HG02759 (cell line): ENCODE measurements around the gene SYNE2.

Experiments used
- ATAC-seq: cut with Tn5 transposase; IDR thresholded peaks from one replicate; pipeline ENCODE4 v1.9.1; 2021; ENCODE audit warnings: mild to moderate bottlenecking, moderate library complexity; ENCODE audit not compliant: unreplicated experiment

SYNE2 gene

GRCh38 chr14:63908667-63909264 lies 56.0 kb downstream of the SYNE2 start:
- no peak for ATAC-seq

DNA sequence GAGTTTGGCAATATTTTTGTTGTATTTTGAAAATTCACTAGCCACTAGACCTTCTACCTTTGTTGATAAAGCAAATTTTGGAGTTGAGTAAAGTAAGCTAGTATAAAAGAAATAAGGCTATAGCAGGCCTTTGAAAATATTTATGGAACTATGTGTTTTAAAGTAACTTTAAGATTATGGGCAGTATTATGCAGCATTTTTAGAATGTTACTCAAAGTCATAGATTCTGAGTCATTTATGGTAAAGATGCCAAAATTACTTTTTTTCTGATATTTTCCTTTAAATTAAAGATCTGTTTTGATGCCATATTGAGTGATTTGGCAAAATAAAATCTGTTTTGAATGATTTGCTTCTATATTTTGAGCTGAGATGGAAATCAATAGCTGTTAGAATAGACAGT lies 57.2 kb downstream of the SYNE2 start:
- no peak for ATAC-seq

GRCh38 chr14:63910583-63911363 lies 58.0 kb downstream of the SYNE2 start:
- no peak for ATAC-seq

- no peak for ATAC-seq
These were observed 58.6 kb downstream of the SYNE2 start for GRCh38 chr14:63911404-63911803.

GRCh38 chr14:63912286-63912685 lies 59.5 kb downstream of the SYNE2 start:
- ATAC-seq = no peak

DNA sequence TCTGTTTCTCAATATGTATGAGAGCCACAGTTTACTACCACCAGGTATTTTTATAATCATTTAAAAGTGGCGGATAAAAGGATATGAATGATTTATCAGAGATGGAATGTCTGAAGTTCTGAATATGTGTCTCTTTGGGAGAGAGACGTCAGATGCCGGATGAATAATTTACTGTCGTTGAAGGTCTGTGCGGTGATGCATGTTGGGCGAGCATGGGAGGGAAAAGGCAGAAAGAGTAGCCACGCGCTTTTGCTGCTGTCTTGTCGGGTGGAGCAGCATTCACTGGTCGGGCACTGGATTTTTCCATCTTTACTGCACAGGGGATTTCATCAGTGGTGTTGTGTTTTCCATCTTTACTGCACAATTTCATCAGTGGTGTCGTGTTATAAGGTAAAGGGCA lies 65.6 kb downstream of the SYNE2 start:
- no peak for ATAC-seq

GRCh38 chr14:63922696-63923421 lies 70.1 kb downstream of the SYNE2 start:
- no peak for ATAC-seq

GRCh38 chr14:63923422-63923752 lies 70.6 kb downstream of the SYNE2 start:
- no peak for ATAC-seq

GRCh38 chr14:63924375-63924774 lies 71.6 kb downstream of the SYNE2 start:
- ATAC-seq = no peak

GRCh38 chr14:63926641-63927040 lies 73.8 kb downstream of the SYNE2 start:
- no peak for ATAC-seq

DNA sequence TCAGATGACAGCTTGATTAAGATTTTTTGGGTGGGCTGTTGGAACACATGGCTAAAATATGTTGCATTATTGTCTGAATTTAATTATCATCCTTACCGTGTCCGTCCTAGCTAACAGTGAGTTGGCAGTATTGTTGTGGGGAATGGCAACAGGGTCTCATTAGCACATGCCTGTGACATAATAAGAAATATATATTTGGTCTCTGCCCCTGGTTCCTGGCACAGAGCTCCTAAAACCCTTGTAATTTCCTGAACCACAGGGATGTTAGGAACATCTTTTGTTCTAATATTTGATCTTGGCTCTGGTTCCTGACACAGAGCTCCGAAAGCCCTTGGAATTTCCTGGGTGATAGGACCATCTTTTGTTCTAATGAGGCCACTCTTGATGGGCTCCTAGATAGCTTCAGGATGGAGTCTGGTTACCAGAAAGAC lies 76.0 kb downstream of the SYNE2 start:
- no peak for ATAC-seq

DNA sequence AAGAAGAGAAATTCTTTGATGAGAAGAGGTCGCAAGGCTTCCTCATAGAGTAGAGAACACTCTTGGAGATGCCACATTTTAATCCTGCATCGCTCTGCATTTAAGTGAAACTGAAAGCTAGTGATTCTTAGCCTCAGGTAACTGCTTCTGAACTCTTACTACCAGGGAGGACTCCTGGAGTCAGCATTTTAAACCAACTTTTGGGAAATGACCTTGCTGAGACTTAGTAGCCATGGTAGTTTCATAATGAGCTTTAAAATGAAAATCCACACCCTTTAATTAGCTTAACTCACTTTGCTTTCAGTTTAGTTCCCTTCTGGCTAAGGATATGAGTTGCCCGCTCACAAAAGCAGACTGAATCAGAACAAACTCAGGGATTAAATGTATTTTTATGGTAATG lies 80.3 kb downstream of the SYNE2 start:
- ATAC-seq = no peak

DNA sequence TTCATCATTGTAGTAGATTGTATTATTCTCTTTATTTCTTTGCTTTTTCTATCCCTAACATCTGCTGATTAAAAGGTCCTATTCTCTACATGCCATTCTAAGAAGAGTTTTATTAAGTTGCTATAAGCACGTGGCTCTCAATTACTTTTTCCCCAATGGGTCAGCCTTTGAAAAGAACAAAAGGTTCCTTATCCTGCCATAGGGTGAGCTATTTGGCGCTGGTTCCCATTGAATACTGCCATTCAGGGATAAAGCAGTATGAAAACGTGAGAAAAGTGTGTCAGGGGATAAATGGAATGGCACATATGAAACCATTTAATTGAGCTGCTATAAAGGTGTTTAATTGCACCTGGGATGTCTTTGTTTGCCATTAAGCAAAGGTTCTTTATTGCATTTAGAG lies 80.9 kb downstream of the SYNE2 start:
- ATAC-seq = no peak

GRCh38 chr14:63938198-63939005 lies 85.6 kb downstream of the SYNE2 start:
- ATAC-seq = peak; percentile 72

- ATAC-seq = no peak
These were observed 86.1 kb downstream of the SYNE2 start for GRCh38 chr14:63939006-63939270.

DNA sequence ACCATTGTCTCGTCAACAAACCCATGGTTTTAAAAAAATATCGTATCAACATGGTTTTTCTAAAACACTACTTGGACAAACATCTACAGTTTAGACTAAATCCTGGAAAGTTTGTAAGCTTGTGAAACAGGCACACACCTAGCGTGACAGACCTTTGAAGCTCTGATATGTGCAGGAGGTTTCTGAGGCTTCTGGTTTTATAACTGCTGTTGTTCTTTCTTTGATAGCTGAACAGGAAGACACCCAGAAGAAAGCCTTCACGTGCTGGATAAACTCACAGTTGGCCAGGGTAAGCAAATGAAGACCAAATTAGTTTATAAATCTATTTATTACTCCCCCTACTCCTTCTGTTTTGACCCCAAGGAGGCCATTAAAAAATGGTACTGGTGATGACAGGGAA lies 87.6 kb downstream of the SYNE2 start:
- ATAC-seq = no peak

DNA sequence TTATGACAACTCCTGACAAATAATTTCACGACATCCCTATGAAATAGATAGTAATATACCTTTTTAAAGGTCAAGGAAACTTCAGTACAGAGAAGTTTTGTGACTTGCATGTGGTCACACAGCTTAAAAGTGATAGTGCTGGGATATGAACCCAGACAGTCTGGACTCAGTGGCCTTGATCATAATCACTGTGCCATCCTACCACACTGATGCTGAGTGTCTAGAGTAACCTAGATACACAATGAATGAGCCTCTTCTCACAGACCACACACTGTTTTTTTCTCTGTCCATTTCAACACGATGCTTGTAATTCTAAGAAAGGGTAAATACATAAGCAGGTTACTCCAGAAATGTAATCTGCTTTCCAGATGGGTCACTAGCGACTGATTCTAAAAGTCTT lies 88.2 kb downstream of the SYNE2 start:
- ATAC-seq = no peak

DNA sequence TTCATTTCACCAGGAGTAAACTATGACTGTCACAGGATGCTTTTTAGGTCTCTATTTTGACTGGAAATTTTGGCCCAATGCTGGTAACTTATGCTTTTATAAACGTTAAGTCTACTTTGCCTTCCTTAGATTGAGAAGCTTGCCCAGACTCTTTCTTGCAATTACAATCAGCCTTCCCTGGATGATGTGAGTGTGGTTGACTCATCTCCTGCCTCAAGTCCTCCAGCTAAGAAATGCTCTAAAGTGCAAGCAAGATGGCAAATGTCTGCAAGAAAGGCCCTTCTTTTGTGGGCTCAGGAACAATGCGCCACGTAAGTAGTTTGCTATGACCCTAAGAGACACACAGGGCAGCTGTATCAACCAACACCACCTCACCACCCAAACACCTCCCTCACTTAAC lies 96.9 kb downstream of the SYNE2 start:
- ATAC-seq = no peak

- ATAC-seq = no peak
These were observed 98.2 kb downstream of the SYNE2 start for GRCh38 chr14:63951021-63951420.

GRCh38 chr14:63951429-63951828 lies 98.6 kb downstream of the SYNE2 start:
- ATAC-seq = no peak

- ATAC-seq = no peak
These were observed 99.5 kb downstream of the SYNE2 start for GRCh38 chr14:63952053-63952932.
